ENCODE measurements around the gene ADARB1. TPM values are rescaled to one million over a fixed set of nuclear protein-coding genes. Genes with fewer than 3 reads are reported as not detected.

The ADARB1 gene
- total RNA-seq, 1 donor from 2014 or later, result 35.0 TPM

DNA sequence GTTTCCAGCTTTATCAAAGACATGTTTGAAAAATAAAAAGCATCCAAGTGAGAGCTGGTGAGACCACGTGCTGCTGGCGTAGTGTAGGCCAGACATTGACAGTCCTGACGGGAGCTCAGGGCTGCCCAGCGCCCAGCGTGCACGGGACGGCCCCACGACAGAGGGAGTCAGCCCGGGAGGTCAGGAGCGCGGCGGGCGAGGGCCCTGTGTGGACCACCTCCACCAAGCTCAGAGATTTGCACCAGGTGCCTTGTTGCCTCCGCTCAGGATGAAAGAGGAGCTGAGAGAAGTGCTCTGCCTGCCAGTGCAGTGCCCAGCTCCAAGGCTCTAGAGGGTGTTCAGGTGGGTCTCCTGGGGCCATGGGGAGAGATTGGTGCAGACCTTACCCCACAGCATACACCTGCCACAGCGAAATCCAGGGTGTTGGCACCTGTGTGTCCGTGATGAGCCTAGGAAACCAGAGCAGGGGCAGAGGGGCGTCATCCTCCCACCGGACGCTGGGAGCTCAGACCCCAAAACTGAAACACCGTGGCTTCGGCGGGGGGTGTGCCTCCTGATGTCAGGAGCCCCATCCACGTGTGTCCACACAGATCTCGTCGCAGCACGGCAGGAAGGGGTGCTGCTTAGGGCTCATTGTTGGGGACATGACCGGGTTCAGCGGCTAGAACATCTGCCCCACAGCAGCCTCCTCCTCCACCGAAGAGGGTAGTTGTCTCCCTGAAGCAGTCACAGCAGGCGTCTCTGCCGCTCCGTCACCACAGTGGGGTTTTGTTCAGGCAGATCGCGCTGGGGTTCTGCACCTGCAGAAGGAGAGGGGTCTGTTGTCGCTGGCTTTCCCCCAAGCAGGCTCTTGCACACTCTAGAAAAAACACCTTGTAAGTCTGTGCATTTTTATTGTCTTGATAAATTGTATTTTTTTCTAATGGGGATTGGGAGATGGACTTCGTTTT lies 149.1 kb downstream of the ADARB1 start:
- DNase-seq (ENCODE audit: low spot score), result no peak
- no peak for ATAC-seq
- intact Hi-C loops (cut with DNase I), result no loop called here

DNA sequence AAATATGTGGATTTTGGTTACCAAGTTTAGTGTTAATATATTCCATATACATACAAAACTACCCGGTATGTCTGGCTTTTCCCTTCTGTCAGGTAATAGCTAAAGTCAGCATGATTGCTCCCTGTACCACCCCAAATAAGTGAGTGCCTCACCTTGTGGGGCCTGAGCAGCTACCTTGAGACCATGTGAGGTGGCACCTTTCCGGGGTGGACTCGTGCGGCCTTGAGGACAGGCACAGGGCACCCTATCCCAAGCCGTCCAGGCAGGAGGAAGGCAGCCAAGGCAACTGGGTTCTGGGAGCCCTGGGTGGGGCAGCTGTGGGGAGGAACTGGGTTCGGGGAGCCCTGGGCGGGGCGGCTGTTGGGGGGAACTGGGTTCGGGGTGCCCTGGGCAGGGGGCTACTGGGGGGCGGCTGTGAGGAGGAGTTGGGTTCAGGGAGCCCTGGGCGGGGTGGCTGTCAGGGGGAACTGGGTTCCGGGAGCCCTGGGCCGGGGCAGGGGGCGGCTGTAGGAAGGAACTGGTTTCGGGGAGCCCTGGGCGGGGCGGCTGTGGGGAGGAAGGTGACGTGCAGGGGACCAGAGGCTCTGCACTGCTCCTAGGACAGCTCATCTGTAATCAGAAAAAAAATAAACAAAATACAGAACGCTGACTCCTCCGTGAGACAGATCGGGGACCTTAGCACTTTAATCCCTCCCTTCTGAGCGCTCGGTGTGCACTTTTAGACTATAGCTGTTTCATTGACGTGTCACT lies 150.0 kb downstream of the ADARB1 start:
- intact Hi-C loops (cut with DNase I), result no loop called here
- DNase-seq (ENCODE audit: low spot score) (no peak), ATAC-seq (peak; percentile 52)

DNA sequence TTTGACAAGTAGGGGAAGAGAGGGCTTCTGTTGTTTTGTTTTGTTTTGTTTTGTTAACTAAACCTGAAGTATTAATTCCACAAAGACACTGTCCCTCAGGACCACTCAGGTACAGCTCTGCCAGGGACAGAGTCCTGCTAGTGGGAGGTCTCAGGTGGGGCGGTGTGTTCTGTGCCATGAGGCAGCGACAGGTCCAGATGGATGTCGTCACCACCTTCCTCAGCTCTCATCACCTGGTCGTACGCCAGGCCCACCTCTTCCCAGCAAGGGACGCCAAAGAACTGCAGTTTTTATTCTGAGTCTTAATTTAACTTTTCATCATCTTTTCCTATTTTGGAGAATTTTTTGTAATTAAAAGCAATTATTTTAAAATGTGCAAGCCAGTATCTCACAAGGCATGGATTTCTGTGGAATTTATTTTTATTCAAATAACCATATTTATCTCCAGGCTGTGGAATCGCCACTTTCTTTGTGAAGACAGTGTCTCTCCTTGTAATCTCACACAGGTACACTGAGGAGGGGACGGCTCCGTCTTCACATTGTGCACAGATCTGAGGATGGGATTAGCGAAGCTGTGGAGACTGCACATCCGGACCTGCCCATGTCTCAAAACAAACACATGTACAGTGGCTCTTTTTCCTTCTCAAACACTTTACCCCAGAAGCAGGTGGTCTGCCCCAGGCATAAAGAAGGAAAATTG lies 150.8 kb downstream of the ADARB1 start:
- ATAC-seq (no peak), DNase-seq (ENCODE audit: low spot score) (no peak)
- intact Hi-C loops (cut with DNase I), result no loop called here

DNA sequence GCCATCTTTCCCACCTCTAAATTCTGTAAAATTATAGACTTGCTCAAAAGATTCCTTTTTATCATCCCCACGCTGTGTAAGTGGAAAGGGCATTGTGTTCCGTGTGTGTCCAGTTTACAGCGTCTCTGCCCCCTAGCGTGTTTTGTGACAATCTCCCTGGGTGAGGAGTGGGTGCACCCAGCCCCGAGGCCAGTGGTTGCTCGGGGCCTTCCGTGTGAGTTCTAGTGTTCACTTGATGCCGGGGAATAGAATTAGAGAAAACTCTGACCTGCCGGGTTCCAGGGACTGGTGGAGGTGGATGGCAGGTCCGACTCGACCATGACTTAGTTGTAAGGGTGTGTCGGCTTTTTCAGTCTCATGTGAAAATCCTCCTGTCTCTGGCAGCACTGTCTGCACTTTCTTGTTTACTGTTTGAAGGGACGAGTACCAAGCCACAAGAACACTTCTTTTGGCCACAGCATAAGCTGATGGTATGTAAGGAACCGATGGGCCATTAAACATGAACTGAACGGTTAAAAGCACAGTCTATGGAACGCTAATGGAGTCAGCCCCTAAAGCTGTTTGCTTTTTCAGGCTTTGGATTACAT lies 151.5 kb downstream of the ADARB1 start:
- intact Hi-C loops (cut with DNase I), result no loop called here
- no peak for ATAC-seq
- DNase-seq (ENCODE audit: low spot score), result no peak

DNA sequence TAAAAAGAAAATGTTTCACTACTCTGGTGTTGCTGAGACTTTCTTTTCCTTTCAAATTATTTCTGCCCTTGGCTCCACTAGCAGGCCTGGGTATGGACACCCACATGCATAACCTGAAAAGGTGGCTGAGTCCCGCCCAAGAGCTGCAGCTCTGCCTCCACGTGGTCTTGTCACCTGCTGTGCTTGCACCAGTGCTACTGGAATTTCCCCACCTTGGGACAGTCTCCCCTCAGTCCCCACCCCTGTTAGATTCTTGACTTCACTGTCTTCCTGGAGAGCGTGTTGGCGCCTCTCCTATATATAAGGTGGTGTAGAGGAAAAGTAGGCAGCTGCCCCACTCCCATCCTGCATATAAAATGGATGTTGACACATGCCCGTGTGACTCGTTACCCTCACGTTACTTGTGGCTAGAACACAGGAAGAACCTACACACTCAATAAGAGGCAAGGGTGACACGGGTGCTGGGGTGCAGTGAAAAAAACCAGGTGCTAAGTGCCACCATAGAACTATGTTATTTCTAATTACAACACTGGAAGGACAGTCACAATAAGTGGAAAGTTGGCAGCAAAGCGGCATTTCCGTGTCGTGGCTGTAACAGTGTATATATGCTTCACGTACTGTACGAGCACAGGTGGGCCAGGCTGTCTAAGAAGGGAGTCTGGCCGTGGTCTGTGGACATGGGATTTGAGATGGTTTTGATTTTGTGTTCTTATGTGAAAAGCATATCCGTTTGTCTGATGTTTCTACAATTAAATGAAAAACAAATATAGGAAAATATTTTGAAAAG lies 152.4 kb downstream of the ADARB1 start:
- DNase-seq (ENCODE audit: low spot score), result no peak
- intact Hi-C loops (cut with DNase I), result no loop called here
- no peak for ATAC-seq

DNA sequence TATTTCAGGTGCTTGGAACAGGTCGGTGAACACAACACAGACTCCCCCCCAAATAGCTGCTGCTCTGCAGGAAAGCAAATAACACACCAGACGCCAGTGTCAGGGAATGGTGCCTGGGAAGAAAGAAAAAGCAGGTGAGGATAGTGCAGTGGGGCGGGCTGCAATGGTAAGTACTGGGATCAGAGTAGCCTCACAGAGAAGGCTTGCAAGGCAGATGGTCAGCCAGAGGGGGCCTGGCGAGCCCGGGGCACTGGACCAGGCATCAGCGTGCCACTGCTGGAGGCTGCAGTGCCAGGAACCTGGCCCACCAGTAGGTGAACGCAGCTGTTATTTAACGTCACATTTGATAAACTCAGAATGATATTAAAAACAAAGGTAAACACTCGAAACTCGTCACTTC lies 153.4 kb downstream of the ADARB1 start:
- ATAC-seq, result no peak

DNA sequence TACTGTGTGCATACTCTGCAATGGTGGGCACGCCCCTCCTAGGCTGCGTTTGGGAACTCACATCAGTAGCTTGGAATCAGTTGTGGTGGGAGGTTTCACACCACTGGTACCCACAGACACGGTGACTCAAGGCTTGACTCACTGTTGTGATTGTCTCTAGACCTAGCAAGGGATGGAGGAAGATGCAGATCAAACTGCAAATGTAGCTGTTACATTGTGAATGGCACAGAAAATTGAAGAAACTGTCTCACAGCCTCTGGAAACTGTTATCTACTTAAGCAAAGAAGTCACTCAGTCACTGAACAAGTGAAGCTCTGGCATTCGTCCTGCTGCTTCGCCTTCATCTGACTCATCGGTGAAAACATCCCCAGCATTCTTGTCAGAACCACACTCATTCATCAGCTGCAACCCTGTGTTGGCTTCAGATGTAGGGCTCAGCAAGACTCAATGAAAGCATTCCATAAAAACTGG lies 153.8 kb downstream of the ADARB1 start:
- intact Hi-C loops (cut with DNase I), result no loop called here
- ATAC-seq, result peak; percentile 83
- no peak for DNase-seq (ENCODE audit: low spot score)

More for the DNA sequence above, 153.4 kb downstream of the ADARB1 start:
- intact Hi-C loops (cut with DNase I), result no loop called here
- no peak for DNase-seq (ENCODE audit: low spot score)

DNA sequence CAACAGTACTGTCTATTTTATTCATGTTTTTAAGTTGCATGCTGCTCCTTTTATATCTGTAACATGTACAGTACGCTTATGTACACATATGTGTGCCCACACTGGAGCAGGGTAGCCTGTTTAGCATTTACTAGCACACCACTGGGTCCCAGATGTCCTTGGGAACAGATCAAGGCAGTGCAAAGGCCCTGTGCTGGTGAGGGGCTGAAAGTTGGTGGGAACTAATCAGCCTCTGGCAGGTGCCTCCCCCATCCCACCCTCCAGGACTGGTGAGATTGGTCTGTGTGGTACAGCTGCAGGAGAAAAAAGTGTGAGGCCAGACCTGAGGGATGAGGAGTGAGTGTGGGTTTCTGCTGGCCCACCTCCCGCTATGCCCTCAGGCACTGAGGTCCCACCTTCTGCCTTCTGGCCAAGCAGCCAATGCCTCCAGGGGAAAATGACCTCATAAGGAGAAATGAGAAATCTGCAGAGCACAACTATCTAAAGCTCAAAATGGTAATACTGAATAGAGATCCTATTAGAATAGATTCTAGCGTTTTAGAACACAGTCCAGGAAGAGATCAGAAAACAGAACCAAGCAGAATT lies 154.4 kb downstream of the ADARB1 start:
- ATAC-seq (no peak), DNase-seq (ENCODE audit: low spot score) (no peak)
- intact Hi-C loops (cut with DNase I), result no loop called here

DNA sequence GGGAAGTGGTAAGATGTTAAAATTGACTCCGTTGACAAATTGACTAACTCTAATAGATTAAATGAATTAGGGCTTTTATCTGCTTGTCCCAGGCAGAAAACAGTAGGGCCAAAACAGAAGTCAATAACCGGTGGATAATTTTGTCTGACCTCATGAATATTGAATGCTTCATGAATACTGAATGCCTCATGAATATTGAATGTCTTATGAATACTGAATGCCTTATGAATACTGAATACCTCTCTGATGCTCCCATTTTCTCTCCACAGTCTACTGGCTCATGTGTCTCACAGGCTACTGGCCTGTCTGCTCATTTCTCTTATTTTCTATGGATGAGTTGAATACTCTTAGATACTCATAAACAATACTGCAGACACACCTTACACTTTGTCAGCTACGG lies 157.3 kb downstream of the ADARB1 start:
- DNase-seq (ENCODE audit: low spot score) (no peak), ATAC-seq (no peak)
- intact Hi-C loops (cut with DNase I), result no loop called here

DNA sequence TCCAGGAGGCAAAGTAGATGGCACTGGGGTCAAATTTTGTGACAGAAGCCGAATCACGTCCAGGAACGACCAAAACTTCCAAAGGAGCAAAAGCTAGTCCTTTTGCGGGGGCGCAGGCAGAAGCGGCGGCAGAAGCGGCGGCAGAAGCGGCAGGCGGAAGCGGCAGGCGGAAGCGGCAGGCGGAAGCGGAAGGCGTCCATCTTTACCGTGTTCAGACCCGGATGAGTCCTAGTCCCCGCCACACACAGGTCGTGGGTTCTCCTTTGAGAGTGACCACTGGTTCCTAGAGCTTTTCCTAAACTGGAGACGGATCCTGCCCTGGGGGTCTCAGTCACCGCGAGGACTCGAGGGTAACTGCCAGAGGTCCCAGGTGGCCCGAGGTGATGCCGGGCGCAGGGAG lies 159.7 kb downstream of the ADARB1 start:
- intact Hi-C loops (cut with DNase I), result no loop called here
- DNase-seq (ENCODE audit: low spot score), result no peak
- no peak for ATAC-seq

DNA sequence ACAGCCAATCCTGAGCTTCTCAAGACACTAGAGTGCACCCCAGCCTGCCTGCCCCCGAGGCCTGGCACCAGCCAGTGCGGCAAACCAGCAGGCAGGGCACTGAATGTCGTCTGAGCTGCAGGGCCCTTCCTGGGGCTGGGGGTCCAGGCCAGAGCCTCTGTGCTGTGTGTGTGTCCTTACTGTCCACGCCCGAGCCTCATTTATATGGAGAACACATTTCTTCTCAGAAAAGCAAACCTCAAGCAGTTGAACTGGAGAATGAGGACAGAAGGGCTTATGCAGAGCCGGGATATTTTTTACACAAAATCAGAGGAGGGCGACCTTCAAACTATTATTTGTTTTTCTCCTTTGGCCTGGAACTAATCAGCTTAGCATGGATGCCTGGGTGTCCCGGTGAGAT lies 160.6 kb downstream of the ADARB1 start:
- intact Hi-C loops (cut with DNase I), result no loop called here
- ATAC-seq (no peak), DNase-seq (ENCODE audit: low spot score) (no peak)

DNA sequence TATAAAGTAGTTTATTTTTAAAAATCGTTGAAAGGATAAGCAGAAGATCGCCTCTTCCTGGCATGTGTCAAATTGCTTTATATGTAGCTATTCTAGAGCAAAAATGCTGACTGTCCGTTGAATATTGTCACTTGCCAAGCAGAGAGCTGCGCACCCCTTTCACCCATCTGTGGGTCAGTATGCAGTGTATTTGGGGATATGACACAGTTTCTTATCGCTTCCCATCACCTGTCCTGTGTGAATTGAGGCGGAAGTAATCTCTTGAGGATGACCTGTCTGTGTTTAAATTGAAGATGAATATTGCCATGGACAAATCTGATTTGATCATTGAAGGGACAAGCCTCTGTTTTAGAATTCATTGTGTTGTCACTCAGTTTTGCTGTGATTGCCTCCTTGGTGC lies 161.1 kb downstream of the ADARB1 start:
- DNase-seq (ENCODE audit: low spot score) (no peak), ATAC-seq (no peak)
- intact Hi-C loops (cut with DNase I), result no loop called here

DNA sequence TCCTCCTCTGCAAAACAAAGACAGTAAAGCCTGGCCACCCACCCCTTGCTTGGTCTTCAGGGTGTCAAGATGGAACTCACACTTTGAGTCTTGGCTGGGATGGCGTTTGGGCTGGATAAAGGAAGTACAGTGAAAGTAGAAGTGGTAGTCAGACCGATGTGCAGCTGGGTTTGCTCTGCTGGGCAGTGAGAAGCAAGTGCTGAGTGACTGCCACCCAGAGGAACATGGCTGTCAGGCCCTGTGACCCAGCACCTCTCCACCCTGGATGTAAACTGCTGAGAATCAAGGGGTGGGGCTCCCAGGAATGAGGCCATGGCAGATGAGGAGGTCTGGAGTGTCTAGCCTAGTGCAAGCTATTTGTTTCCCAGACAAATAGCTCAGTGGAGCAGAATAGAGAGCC lies 162.1 kb downstream of the ADARB1 start:
- no peak for ATAC-seq
- intact Hi-C loops (cut with DNase I), result no loop called here
- DNase-seq (ENCODE audit: low spot score), result no peak

DNA sequence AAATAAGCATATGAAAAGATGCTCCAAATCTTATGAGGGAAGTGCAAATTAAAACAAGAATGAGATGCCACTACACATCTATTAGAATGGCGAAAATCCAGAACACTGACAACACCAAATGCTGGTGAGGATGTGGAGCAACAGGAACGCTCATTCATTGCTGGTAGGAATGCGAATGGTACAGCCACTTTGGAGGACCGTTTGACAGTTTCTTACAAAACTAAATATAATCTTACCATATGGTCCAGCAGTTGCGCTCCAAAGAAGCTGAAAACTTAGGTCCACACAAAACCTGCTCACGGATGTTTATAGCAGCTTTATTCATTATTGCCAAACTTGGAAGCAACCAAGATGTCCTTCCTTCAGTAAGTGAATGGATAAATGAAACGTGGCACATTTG lies 163.0 kb downstream of the ADARB1 start:
- DNase-seq (ENCODE audit: low spot score) (no peak), ATAC-seq (no peak)

DNA sequence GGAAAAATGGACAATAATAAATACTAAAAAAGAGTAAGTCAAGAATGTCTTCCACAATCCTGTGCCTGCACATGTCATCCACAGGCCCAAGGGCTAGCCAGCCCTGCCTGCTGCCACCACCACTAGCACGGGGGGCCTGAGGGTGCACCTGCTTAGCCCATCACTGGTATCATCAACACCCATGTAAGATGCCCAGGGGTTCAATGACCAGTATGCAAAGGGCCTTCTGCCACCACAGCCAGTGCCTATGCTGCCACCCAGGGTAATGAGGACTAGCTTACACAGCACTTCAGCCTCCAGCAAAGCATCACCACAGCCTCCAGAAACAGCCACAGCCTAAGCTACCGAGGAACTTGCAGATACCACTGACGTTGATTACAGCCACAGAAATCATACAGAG lies 167.0 kb downstream of the ADARB1 start:
- DNase-seq (ENCODE audit: low spot score) (no peak), ATAC-seq (no peak)
- intact Hi-C loops (cut with DNase I), result no loop called here

More for the DNA sequence above, 163.0 kb downstream of the ADARB1 start:
- intact Hi-C loops (cut with DNase I), result no loop called here

DNA sequence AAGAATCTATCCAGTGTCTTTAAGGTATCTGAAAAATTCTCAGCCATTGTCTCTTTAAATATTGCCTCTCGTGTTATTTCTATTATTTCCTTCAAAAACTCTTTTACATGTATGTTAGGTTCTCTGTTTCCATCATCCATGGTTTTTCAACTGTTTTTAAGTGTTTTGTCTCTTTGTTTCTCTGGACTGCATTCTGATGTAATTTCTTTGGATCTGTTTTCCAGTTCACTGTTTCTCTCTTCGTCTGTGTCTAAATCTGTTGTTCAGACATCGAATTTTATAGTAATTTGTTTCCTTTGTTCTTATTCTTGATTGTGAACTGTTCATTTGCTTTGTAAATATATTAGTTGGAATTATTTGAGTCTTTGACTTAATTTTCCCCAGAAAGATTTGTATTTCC lies 169.2 kb downstream of the ADARB1 start:
- intact Hi-C loops (cut with DNase I), result no loop called here
- ATAC-seq (no peak), DNase-seq (ENCODE audit: low spot score) (no peak)

DNA sequence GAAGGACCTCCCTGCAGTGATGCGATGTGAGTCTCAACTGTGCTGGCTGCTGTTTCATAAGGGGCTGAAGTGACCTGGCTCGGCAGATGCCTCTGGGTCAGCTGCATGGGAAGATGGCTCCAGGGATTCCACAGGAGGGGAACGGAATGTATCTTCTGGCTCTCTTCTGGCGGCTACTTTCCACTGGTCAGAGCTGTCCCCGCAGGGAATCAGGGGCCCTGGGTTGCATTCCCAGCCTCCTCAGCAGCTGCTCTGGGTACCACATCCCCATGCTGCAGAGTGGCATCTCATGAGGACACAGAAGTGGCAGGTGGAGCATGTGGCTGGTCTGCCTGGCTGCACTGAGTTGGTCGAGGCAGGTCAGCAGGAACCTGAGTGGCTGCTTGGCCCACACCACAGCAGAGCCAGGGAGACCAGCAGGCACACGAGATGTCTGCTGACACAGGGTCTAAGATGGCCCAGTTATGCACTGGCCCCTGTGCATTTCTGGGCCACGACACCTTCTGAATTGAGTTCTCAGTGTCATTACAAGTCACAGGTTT lies 170.5 kb downstream of the ADARB1 start:
- no peak for ATAC-seq
- no peak for DNase-seq (ENCODE audit: low spot score)
- intact Hi-C loops (cut with DNase I), result no loop called here

All from sciatic nerve (tissue), 2 donors.